ENCODE results near the gene CACNA1I. TPM values are rescaled to one million over a fixed set of nuclear protein-coding genes. Genes with fewer than 3 reads are reported as not detected.

CACNA1I gene
- total and polyA plus RNA-seq, 2 donors = 0.52 to 0.68 TPM

GRCh38 chr22:39562839-39563489 is 7.6 kb upstream of the CACNA1I start:
- Histone ChIP-seq H3K4me1 (ENCODE audit: control insufficient read depth in 2 of 2, insufficient read depth in 2 of 2, low read length in 2 of 2) (peaks cover 7 to 32% of the 10 kb centered on the region in 2 donors), H3K27ac (ENCODE audit: low read depth in 1 of 2, low read length in 1 of 2) (peak overlapping the region in 1 of 2 donors; percentile 18), H3K4me3 (ENCODE audit: low read length in 2 of 2) (no peak overlapping the region), H3K36me3 (ENCODE audit: control insufficient read depth in 2 of 2, insufficient read depth in 2 of 2, low read length in 1 of 2) (no peaks in the 10 kb centered on the region), H3K9me3 (ENCODE audit: control insufficient read depth in 2 of 2, insufficient read depth in 1 of 2, low read length in 1 of 2) (peaks cover 0 to 12% of the 10 kb centered on the region in 2 donors), H3K27me3 (ENCODE audit: control insufficient read depth in 2 of 2, insufficient read depth in 1 of 2, low read length in 1 of 2) (peaks cover 15 to 58% of the 10 kb centered on the region in 2 donors)
- WGBS = 84% methylated on average over 9 of the region's 9 CpGs
- DNase-seq (ENCODE audit: low read depth in 6 of 9, low spot score in 9 of 9) = no peak

DNA sequence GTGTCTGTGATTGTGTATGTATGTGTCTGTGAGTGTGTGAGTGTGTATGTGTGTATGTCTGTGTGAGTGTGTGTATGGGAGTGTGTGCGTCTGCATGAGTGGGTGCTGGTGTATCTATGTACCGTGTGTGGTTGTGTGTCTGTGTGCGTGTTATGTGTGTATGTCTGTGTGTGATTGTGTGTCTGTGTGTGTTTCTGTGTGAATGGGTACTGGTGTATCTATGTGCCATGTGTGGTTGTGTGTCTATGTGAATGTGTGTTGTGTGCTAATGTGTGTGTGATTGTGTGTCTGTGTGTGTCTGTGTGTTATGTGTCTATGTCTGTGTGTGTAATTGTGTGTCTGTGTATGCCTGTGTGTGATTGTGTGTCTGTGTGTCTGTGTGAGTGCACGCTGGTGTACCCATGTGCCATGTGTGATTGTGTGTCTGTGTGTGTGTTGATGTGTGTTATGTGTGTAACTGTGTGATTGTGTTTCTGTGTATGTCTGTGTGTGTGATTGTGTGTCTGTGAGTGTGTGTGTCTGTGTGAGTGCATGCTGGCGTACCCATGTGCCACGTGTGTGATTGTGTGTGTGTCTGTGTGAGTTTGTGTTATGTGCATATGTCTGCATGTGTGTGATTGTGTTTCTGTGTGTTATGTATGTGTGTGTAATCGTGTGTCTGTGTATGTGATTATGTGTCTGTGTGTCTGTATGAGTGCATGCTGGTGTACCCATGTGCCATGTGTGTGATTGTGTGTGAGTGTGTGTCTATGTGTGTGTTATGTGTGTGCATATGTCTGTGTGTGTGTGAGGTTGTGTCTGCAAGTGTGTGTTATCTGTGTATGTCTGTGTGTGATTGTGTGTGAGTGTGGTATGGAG is 6.8 kb upstream of the CACNA1I start:
- Histone ChIP-seq H3K4me1 (ENCODE audit: control insufficient read depth in 2 of 2, insufficient read depth in 2 of 2, low read length in 2 of 2) (peaks cover 7 to 33% of the 10 kb centered on the region in 2 donors), H3K27ac (ENCODE audit: low read depth in 1 of 2, low read length in 1 of 2) (no peak overlapping the region), H3K36me3 (ENCODE audit: control insufficient read depth in 2 of 2, insufficient read depth in 2 of 2, low read length in 1 of 2) (no peaks in the 10 kb centered on the region), H3K9me3 (ENCODE audit: control insufficient read depth in 2 of 2, insufficient read depth in 1 of 2, low read length in 1 of 2) (peaks cover 0 to 9% of the 10 kb centered on the region in 2 donors), H3K27me3 (ENCODE audit: control insufficient read depth in 2 of 2, insufficient read depth in 1 of 2, low read length in 1 of 2) (peaks cover 6 to 50% of the 10 kb centered on the region in 2 donors), H3K4me3 (ENCODE audit: low read length in 2 of 2) (no peak overlapping the region)
- WGBS = 95% methylated on average over 7 of the region's 7 CpGs
- DNase-seq (ENCODE audit: low read depth in 6 of 9, low spot score in 9 of 9) = no peak

DNA sequence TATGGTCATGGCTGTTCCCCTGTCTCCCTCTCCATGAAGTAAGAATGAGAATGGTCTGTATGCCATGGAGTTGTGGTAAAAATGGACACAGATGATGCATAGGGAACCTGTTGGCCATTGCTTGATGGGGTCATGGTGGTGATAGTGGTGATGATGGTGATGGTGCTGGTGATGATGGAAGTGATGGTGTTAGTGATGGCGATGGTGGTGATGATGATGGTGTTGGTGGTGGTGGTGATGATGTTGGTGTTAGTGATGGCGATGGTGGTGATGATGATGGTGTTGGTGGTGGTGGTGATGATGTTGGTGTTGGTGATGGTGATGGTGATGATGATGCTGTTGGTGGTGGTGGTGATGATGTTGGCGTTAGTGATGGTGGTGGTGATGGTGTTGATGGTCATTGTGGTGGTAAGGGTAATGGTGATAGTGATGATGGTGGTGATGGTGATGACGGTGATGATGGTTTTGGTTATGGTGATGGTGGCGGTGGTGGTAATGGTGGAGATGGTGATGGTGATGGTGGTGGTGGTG is 5.1 kb upstream of the CACNA1I start:
- H3K9me3 ChIP-seq (ENCODE audit: control insufficient read depth in 2 of 2, insufficient read depth in 1 of 2, low read length in 1 of 2) = no peaks in the 10 kb centered on the region
- 98% methylated on average over 5 of the region's 5 CpGs for WGBS
- peaks cover 0 to 33% of the 10 kb centered on the region in 2 donors for H3K27me3 ChIP-seq (ENCODE audit: control insufficient read depth in 2 of 2, insufficient read depth in 1 of 2, low read length in 1 of 2)
- no peaks in the 10 kb centered on the region for H3K36me3 ChIP-seq (ENCODE audit: control insufficient read depth in 2 of 2, insufficient read depth in 2 of 2, low read length in 1 of 2)
- DNase-seq (ENCODE audit: low read depth in 6 of 9, low spot score in 9 of 9) = no peak
- peaks cover 7 to 33% of the 10 kb centered on the region in 2 donors for H3K4me1 ChIP-seq (ENCODE audit: control insufficient read depth in 2 of 2, insufficient read depth in 2 of 2, low read length in 2 of 2)
- H3K4me3 ChIP-seq (ENCODE audit: low read length in 2 of 2) = no peak overlapping the region
- H3K27ac ChIP-seq (ENCODE audit: low read depth in 1 of 2, low read length in 1 of 2) = no peak overlapping the region

GRCh38 chr22:39567135-39567946 is 3.2 kb upstream of the CACNA1I start:
- Histone ChIP-seq H3K4me3 (ENCODE audit: low read length in 2 of 2) (no peak overlapping the region), H3K9me3 (ENCODE audit: control insufficient read depth in 2 of 2, insufficient read depth in 1 of 2, low read length in 1 of 2) (no peaks in the 10 kb centered on the region), H3K27ac (ENCODE audit: low read depth in 1 of 2, low read length in 1 of 2) (peak overlapping the region in 1 of 2 donors; percentile 9), H3K4me1 (ENCODE audit: control insufficient read depth in 2 of 2, insufficient read depth in 2 of 2, low read length in 2 of 2) (peaks cover 7 to 22% of the 10 kb centered on the region in 2 donors), H3K36me3 (ENCODE audit: control insufficient read depth in 2 of 2, insufficient read depth in 2 of 2, low read length in 1 of 2) (no peaks in the 10 kb centered on the region), H3K27me3 (ENCODE audit: control insufficient read depth in 2 of 2, insufficient read depth in 1 of 2, low read length in 1 of 2) (peaks cover 0 to 24% of the 10 kb centered on the region in 2 donors)
- 25% methylated on average over 14 of the region's 14 CpGs for WGBS
- peak in 8 of 9 donors; percentile 21 to 81 (median 49) for DNase-seq (ENCODE audit: low read depth in 6 of 9, low spot score in 9 of 9)

- Histone ChIP-seq H3K27me3 (ENCODE audit: control insufficient read depth in 2 of 2, insufficient read depth in 1 of 2, low read length in 1 of 2) (peaks cover 0 to 18% of the 10 kb centered on the region in 2 donors), H3K36me3 (ENCODE audit: control insufficient read depth in 2 of 2, insufficient read depth in 2 of 2, low read length in 1 of 2) (no peaks in the 10 kb centered on the region), H3K9me3 (ENCODE audit: control insufficient read depth in 2 of 2, insufficient read depth in 1 of 2, low read length in 1 of 2) (no peaks in the 10 kb centered on the region), H3K4me1 (ENCODE audit: control insufficient read depth in 2 of 2, insufficient read depth in 2 of 2, low read length in 2 of 2) (peaks cover 7 to 17% of the 10 kb centered on the region in 2 donors), H3K27ac (ENCODE audit: low read depth in 1 of 2, low read length in 1 of 2) (no peak overlapping the region), H3K4me3 (ENCODE audit: low read length in 2 of 2) (no peak overlapping the region)
- no peak for DNase-seq (ENCODE audit: low read depth in 6 of 9, low spot score in 9 of 9)
- 90% methylated on average over 19 of the region's 19 CpGs for WGBS
Observed at GRCh38 chr22:39568278-39568981, 2.1 kb upstream of the CACNA1I start.

- no peak for DNase-seq (ENCODE audit: low read depth in 6 of 9, low spot score in 9 of 9)
Observed at GRCh38 chr22:39569066-39569465, 1.5 kb upstream of the CACNA1I start.

DNA sequence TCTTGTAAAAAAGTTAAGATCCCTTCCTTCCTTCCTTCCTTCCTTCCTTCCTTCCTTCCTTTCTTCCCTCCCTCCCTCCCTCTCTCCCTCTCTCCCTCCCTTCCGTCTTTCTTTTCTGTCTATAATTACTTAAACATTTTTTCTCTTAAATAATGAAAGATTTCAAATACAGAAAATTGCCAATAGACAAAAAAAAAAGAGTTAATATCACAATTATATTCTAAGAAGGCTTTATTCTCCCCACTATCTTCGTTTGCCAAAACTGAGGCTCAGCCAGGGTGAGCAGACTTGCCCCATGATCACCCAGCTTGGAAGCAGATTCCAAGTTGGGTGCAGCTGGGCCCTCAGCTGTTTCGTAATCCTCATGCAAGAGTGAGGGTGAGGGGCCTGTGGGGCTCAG is 327 bp upstream of the CACNA1I start:
- Histone ChIP-seq H3K4me3 (ENCODE audit: low read length in 2 of 2) (no peak overlapping the region), H3K27me3 (ENCODE audit: control insufficient read depth in 2 of 2, insufficient read depth in 1 of 2, low read length in 1 of 2) (peaks cover 0 to 25% of the 10 kb centered on the region in 2 donors), H3K36me3 (ENCODE audit: control insufficient read depth in 2 of 2, insufficient read depth in 2 of 2, low read length in 1 of 2) (no peaks in the 10 kb centered on the region), H3K4me1 (ENCODE audit: control insufficient read depth in 2 of 2, insufficient read depth in 2 of 2, low read length in 2 of 2) (peaks cover 7 to 17% of the 10 kb centered on the region in 2 donors), H3K9me3 (ENCODE audit: control insufficient read depth in 2 of 2, insufficient read depth in 1 of 2, low read length in 1 of 2) (no peaks in the 10 kb centered on the region), H3K27ac (ENCODE audit: low read depth in 1 of 2, low read length in 1 of 2) (no peak overlapping the region)
- DNase-seq (ENCODE audit: low read depth in 6 of 9, low spot score in 9 of 9) = no peak
- 90% methylated on average over 3 of the region's 3 CpGs for WGBS

More at GRCh38 chr22:39569066-39569465, 1.5 kb upstream of the CACNA1I start:
- WGBS = 98% methylated on average over 7 of the region's 7 CpGs
- H3K4me1 ChIP-seq (ENCODE audit: control insufficient read depth in 2 of 2, insufficient read depth in 2 of 2, low read length in 2 of 2) = peaks cover 7 to 17% of the 10 kb centered on the region in 2 donors
- H3K36me3 ChIP-seq (ENCODE audit: control insufficient read depth in 2 of 2, insufficient read depth in 2 of 2, low read length in 1 of 2) = no peaks in the 10 kb centered on the region
- H3K4me3 ChIP-seq (ENCODE audit: low read length in 2 of 2) = no peak overlapping the region
- no peaks in the 10 kb centered on the region for H3K9me3 ChIP-seq (ENCODE audit: control insufficient read depth in 2 of 2, insufficient read depth in 1 of 2, low read length in 1 of 2)
- H3K27ac ChIP-seq (ENCODE audit: low read depth in 1 of 2, low read length in 1 of 2) = no peak overlapping the region
- H3K27me3 ChIP-seq (ENCODE audit: control insufficient read depth in 2 of 2, insufficient read depth in 1 of 2, low read length in 1 of 2) = peaks cover 0 to 21% of the 10 kb centered on the region in 2 donors

GRCh38 chr22:39571538-39571937 is 985 bp downstream of the CACNA1I start:
- Histone ChIP-seq H3K9me3 (ENCODE audit: control insufficient read depth in 2 of 2, insufficient read depth in 1 of 2, low read length in 1 of 2) (no peaks in the 10 kb centered on the region), H3K4me3 (ENCODE audit: low read length in 2 of 2) (no peak overlapping the region), H3K36me3 (ENCODE audit: control insufficient read depth in 2 of 2, insufficient read depth in 2 of 2, low read length in 1 of 2) (no peaks in the 10 kb centered on the region), H3K27ac (ENCODE audit: low read depth in 1 of 2, low read length in 1 of 2) (no peak overlapping the region), H3K4me1 (ENCODE audit: control insufficient read depth in 2 of 2, insufficient read depth in 2 of 2, low read length in 2 of 2) (peaks cover 7 to 17% of the 10 kb centered on the region in 2 donors), H3K27me3 (ENCODE audit: control insufficient read depth in 2 of 2, insufficient read depth in 1 of 2, low read length in 1 of 2) (peaks cover 0 to 36% of the 10 kb centered on the region in 2 donors)
- WGBS = 86% methylated on average over 1 of the region's 1 CpG
- no peak for DNase-seq (ENCODE audit: low read depth in 6 of 9, low spot score in 9 of 9)

Data from thymus (tissue), 11 donors.